DND-41 (cell line): ENCODE measurements around the gene GABARAP.

Experiments
- ATAC-seq: fragments of 200-7000 bp; cut with Tn5 transposase; 3 replicates; pipeline ENCODE4 v1.9.1; 2021; ENCODE audit warnings: low read depth; ENCODE audit not compliant: insufficient read depth
- DNase-seq: peaks from one replicate; pipeline ENCODE4 v3.0.0-alpha.2; 2020
- H2AFZ ChIP-seq: 2 replicates; pipeline ENCODE4 v1.6.0; 2012; ENCODE audit warnings: low read depth, low read length
- H3K27ac ChIP-seq: 2 replicates; pipeline ENCODE4 v1.5.1; 2012; ENCODE audit warnings: low read length, inconsistent platforms
- H3K27me3 ChIP-seq: fragments of 200-600 bp; sonication (generic); 2 replicates; pipeline ENCODE4 v1.6.0; 2012; ENCODE audit warnings: low read length, mild to moderate bottlenecking, inconsistent platforms; ENCODE audit not compliant: insufficient read depth, poor library complexity
- H3K36me3 ChIP-seq: 2 replicates; pipeline ENCODE4 v1.5.1; 2012; ENCODE audit warnings: low read length, inconsistent platforms; ENCODE audit not compliant: insufficient read depth
- H3K4me1 ChIP-seq: 2 replicates; pipeline ENCODE4 v1.5.1; 2012; ENCODE audit warnings: mild to moderate bottlenecking, low read length; ENCODE audit not compliant: insufficient read depth
- H3K4me2 ChIP-seq: 2 replicates; pipeline ENCODE4 v1.6.0; 2012; ENCODE audit warnings: mild to moderate bottlenecking, moderate library complexity, low read length, inconsistent platforms; ENCODE audit not compliant: insufficient read depth
- H3K4me3 ChIP-seq, 2 experiments: fragments of 200-600 bp in 1 of 2; shearing (Covaris generic) in 1 of 2; 2 replicates each; pipeline ENCODE4 v1.5.1; 2012 to 2016; ENCODE audit warnings: inconsistent platforms in 2 of 2, low read length in 2 of 2, mild to moderate bottlenecking in 2 of 2, low read depth in 1 of 2, moderate library complexity in 1 of 2
- H3K79me2 ChIP-seq: 2 replicates; pipeline ENCODE4 v1.6.0; 2012; ENCODE audit warnings: low read length, inconsistent platforms; ENCODE audit not compliant: insufficient read depth
- H3K9ac ChIP-seq: 2 replicates; pipeline ENCODE4 v1.6.0; 2012; ENCODE audit warnings: low read depth, mild to moderate bottlenecking, inconsistent platforms, low read length, moderate library complexity
- H3K9me3 ChIP-seq: 2 replicates; pipeline ENCODE4 v1.5.1; 2012; ENCODE audit warnings: low read length, moderate library complexity, mild to moderate bottlenecking, inconsistent platforms; ENCODE audit not compliant: insufficient read depth, severe bottlenecking
- H4K20me1 ChIP-seq: 2 replicates; pipeline ENCODE4 v1.6.0; 2012; ENCODE audit warnings: low read length; ENCODE audit not compliant: insufficient read depth
- CTCF ChIP-seq: IDR thresholded peaks from 2 replicates; pipeline ENCODE4 v1.5.1; 2012; ENCODE audit warnings: borderline replicate concordance, low read length, moderate library complexity, mild to moderate bottlenecking; ENCODE audit not compliant: poor library complexity, severe bottlenecking; ENCODE audit errors: extremely low read depth
- EZH2 ChIP-seq: IDR thresholded peaks from 3 replicates; pipeline ENCODE4 v1.6.1; 2012; ENCODE audit warnings: borderline replicate concordance, low read depth, mild to moderate bottlenecking, moderate library complexity, low read length, inconsistent platforms; ENCODE audit not compliant: severe bottlenecking

Gene GABARAP

GRCh38 chr17:7215652-7216180, 26.5 kb downstream of the GABARAP start:
- no peaks in the 10 kb centered on the region for H3K9me3 ChIP-seq
- ATAC-seq (no peak), DNase-seq (peak; percentile 54)
- peaks cover 67% of the 10 kb centered on the region for H3K4me1 ChIP-seq
- peaks cover 33% of the 10 kb centered on the region for H3K79me2 ChIP-seq
- no peaks in the 10 kb centered on the region for H3K27me3 ChIP-seq
- no peak for TF ChIP-seq EZH2
- TF ChIP-seq CTCF: no peak
- no peak overlapping the region for H2AFZ ChIP-seq
- H3K9ac ChIP-seq: peak overlapping the region; percentile 57
- H3K4me3 ChIP-seq: peak overlapping the region in 1 of 2 experiments; percentile 56; a peak in 1 of 4 replicates
- peaks cover 2% of the 10 kb centered on the region; the same call in 1 of the 2 replicates for H4K20me1 ChIP-seq
- H3K4me2 ChIP-seq: peak overlapping the region; percentile 71
- peak overlapping the region; percentile 68 for H3K27ac ChIP-seq
- peaks cover 2% of the 10 kb centered on the region; the same call in 1 of the 2 replicates for H3K36me3 ChIP-seq

GRCh38 chr17:7215136-7215638, 27.1 kb downstream of the GABARAP start:
- Histone ChIP-seq H3K4me1 (peaks cover 62% of the 10 kb centered on the region), H3K9me3 (no peaks in the 10 kb centered on the region), H3K79me2 (peaks cover 28% of the 10 kb centered on the region), H4K20me1 (no peaks in the 10 kb centered on the region), H3K27ac (peak overlapping the region; percentile 68), H3K9ac (peak overlapping the region; percentile 33), H3K36me3 (no peaks in the 10 kb centered on the region), H3K27me3 (no peaks in the 10 kb centered on the region), H2AFZ (no peak overlapping the region), H3K4me2 (peak overlapping the region; percentile 71), H3K4me3 (peak overlapping the region in 1 of 2 experiments; percentile 56; a peak in 2 of 4 replicates)
- no peak for ATAC-seq
- TF ChIP-seq CTCF (no peak), EZH2 (no peak)
- no peak for DNase-seq

GRCh38 chr17:7214300-7215135, 27.7 kb downstream of the GABARAP start:
- H3K9me3 ChIP-seq: no peaks in the 10 kb centered on the region
- H3K27ac ChIP-seq: peak overlapping the region; percentile 72
- peak overlapping the region; percentile 71 for H3K4me2 ChIP-seq
- H3K36me3 ChIP-seq: no peaks in the 10 kb centered on the region
- TF ChIP-seq EZH2 (no peak), CTCF (peak; percentile 76)
- DNase-seq: peak; percentile 100
- H3K4me3 ChIP-seq: peak overlapping the region in 1 of 2 experiments; percentile 56; a peak in 3 of 4 replicates
- H3K27me3 ChIP-seq: no peaks in the 10 kb centered on the region
- peaks cover 21% of the 10 kb centered on the region for H3K79me2 ChIP-seq
- H4K20me1 ChIP-seq: no peaks in the 10 kb centered on the region
- H3K9ac ChIP-seq: peak overlapping the region; percentile 45
- ATAC-seq: peak; percentile 81
- peak overlapping the region; percentile 57 for H2AFZ ChIP-seq
- H3K4me1 ChIP-seq: peaks cover 60% of the 10 kb centered on the region
